Skin epidermis (tissue), 12 donors: ENCODE results near the gene TSPAN11.

Experiments
- H3K27ac ChIP-seq, 21 experiments: fragments of 200-600 bp; sonication (generic) in 11 of 21; one replicate each; pipeline ENCODE4 v1.5.0; 2020; ENCODE audit warnings: mild to moderate bottlenecking in 3 of 21, inconsistent platforms in 2 of 21, moderate library complexity in 2 of 21
- H3K4me3 ChIP-seq, 7 experiments: fragments of 200-600 bp; sonication (generic) in 2 of 7; one replicate each; pipeline ENCODE4 v1.5.0; 2020; ENCODE audit warnings: inconsistent platforms in 2 of 7, mild to moderate bottlenecking in 2 of 7, moderate library complexity in 1 of 7

Gene TSPAN11

GRCh38 chr12:31033146-31033545 lies 106.6 kb downstream of the TSPAN11 start:
- peak overlapping the region in 2 of 21 experiments; percentile 3 to 11 for H3K27ac ChIP-seq
- H3K4me3 ChIP-seq = no peak overlapping the region

GRCh38 chr12:31033681-31034080 lies 107.1 kb downstream of the TSPAN11 start:
- Histone ChIP-seq H3K4me3 (no peak overlapping the region), H3K27ac (peak overlapping the region in 2 of 21 experiments; percentile 3 to 11)

- Histone ChIP-seq H3K4me3 (no peak overlapping the region), H3K27ac (no peak overlapping the region)
These were observed 107.8 kb downstream of the TSPAN11 start for GRCh38 chr12:31034372-31034771.

- Histone ChIP-seq H3K4me3 (no peak overlapping the region), H3K27ac (no peak overlapping the region)
These were observed 108.7 kb downstream of the TSPAN11 start for GRCh38 chr12:31035226-31035625.

DNA sequence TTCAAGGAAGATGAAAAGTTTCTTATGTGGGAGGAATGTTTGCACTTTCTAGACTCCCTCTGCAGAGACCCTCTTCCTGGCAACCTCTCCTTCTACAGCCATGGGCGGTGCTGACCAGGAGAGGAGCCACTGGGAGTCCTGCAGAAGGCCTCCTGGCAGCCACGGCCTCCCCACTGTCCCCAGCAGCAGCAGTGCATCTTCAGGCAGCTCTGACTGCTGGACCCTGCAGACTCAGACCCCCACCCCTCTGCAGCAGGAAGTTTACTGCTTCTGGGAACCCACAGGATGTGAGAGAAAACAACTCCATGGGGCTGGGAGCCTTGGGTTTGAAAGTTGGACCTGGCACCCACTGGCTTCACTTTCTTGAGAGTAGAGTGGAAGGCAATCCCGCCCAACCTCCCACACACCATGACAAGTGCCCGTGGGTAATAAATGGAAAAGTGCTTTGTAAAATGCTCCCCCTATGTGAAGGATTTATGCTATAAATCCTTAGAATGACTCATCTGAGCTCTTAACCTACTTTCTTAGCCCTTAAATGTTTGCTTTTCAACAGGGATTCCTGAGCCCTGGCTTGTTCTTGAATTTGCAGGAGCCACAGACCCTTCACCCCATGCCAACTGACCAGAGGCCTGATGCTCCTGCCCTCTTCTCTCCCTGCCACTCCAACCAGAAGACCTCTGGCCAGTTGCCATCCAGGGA lies 109.6 kb downstream of the TSPAN11 start:
- no peak overlapping the region for H3K4me3 ChIP-seq
- H3K27ac ChIP-seq = no peak overlapping the region

DNA sequence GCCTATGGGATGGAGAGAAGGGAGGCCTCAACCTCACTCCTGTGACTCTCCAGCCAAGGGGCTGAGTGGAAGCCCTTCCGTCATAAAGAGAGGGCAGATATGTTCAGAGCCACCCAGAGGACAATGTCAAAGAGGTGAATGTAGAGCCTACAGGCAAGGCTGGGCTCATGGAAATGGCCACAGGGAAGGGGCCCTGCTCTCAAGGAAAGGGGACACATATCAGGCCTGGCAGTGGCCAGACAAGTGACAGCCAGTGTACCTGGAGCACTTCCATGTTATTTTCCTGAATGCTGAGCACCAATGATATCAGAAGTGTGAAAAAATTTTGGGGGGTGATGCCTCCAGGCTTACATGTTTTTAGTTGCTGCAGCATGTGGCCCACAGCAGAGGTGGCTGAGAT lies 110.5 kb downstream of the TSPAN11 start:
- Histone ChIP-seq H3K27ac (no peak overlapping the region), H3K4me3 (no peak overlapping the region)

- no peak overlapping the region for H3K4me3 ChIP-seq
- no peak overlapping the region for H3K27ac ChIP-seq
These were observed 111.4 kb downstream of the TSPAN11 start for GRCh38 chr12:31037931-31038330.

DNA sequence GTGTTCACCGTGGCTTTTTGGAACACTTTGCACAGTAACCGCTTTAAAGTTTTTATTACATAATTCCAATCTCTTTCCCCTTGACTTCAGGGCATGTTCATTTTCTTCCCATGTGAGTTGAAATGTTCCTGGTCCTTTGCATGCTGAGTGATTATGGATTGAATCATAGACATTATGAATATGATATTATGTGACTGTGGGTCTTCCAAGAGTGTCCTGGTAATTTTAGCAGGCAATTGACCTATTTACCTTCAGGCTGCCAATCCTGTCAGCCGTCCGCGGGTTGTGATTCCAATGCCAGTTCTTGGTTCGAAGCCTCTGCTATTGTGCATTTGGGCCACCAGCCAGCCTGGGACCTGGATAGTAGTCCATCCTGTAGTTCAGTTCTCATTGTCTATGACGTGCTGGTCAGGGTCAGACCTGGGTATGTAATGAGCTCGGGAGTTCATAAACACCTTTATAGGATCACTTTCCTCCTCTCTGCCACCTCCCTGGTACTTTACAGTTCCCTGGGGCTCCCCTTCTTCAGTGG lies 114.6 kb downstream of the TSPAN11 start:
- Histone ChIP-seq H3K27ac (no peak overlapping the region), H3K4me3 (no peak overlapping the region)
